Stimulated activated CD4-positive, alpha-beta T cell treated with anti-CD3 and anti-CD28 coated beads, Interleukin-2, amount 100 ng/mL, for 24 hours (primary cell): Measurements from ENCODE around the gene RCAN1.
A peak's percentile ranks its signal among the peaks of the same experiment; 100 is the strongest.

Experiments
- DNase-seq, 2 donors: peaks; one replicate each; pipeline ENCODE4 v3.0.0-alpha.2; 2020

Gene RCAN1

DNA sequence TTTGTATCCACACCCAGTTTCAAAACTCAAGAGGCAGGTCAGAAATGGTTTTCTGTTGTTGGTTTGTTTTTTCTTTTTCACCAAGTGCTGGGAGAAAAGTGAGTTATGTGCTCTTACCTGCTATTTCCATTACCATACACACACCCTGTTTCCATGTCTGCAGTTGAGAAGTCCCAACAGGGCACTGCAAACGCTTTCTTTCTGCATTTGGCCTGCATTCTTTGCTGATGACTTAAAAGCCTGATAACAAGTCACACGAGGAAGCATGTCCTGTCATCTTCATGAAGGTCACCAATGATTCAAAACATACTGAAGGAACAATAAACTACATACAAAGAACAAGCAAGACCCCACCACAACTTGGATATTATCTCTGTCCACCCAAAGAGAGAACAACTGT, 78.1 kb downstream of the RCAN1 start:
- no peak for DNase-seq

DNA sequence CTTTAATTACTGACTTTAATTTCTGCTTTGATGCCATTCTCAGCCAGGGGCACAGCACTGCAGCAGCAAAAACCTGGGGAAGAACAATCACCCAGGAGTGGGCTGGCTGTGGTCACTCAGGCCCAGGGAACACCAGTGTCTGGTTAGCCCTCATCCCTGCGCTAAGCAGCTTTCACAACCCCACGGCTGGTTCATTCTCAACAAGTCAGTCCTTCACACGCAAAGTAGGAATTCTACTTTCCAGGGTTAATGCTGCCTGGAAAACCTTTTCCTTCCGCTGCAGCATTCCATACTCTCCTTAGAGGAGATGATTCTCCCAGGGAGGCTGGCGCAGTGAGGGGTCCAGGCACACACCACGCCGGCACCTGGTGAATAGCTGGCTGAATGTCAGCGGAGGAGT, 78.6 kb downstream of the RCAN1 start:
- DNase-seq, result no peak

DNA sequence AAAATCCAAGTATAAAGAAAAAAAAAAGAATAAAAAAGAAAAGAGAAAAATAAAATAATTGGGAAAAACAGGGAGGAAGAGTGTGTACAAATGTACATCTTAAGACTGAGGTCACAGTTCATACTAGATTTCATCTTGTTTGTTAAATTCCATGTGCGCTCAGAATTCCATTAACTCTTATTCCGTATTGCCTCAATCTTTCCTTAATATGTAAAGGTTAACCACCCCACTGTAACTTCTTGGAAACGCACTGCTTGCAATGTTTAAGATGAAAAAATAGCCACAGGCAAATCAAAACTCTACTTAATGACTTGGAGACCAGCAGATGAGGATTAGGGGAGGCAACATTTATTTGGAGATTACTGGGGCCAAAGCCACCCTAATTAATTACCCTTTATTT, 79.0 kb downstream of the RCAN1 start:
- DNase-seq, result no peak

- no peak for DNase-seq
Measured at GRCh38 chr21:34534522-34534921, 80.4 kb downstream of the RCAN1 start.

DNA sequence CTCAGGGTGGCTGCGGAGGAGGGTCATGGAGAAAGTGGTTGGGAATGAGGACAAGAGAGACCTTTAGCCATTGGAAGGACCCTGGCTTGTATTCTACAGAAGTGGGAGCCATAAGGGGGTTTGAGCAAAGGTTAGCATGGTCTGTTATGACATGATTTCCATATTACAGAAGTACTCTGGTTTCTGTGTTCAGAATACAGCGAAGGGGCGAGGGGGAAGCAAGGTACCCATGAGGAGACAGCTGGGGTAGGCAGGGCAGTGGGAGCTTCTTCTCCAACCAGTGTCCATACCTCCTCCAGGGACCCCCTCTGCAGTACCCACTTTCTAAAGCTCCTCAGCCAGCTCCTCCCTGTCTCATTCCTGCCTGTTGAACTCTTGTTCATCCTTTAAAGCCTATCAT, 81.0 kb downstream of the RCAN1 start:
- DNase-seq, result no peak

DNA sequence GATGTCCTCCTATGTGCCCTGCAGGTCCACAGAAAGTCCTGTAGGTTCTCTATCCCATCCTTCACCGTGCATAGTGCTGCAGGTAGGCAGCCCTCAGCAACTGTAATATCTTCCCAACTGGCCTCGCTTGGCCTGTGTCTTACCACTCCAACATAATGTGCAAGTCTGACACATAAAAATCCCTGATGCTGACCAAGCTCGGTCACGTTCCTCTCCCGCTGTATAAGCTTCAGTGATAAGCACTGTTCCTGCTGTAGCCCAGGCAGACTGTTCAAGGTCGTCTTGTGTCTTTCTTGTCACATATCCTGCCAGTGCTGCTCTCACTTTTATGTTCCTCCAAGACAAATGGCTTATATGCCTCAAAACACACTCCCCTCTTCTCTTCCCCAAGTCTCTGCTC, 83.5 kb downstream of the RCAN1 start:
- DNase-seq, result no peak

DNA sequence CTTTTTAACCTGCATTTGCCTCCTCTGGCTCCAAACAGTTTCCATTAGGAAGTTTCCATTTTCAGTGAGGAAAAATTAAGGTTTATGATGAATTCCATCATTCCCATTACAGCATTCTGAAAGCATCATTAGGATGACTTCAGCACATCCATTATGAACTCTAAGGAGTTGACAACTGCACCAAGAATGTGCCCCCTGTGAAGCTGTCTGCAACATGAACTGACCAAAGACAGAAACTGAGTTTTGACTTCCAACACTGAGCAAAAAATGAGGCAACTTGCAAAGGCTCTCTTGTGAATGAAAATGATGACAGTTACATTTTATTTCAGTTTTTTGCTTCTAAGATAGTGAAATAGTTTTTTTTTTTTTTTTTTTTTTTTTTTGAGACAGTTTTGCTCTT, 84.7 kb downstream of the RCAN1 start:
- no peak for DNase-seq

DNA sequence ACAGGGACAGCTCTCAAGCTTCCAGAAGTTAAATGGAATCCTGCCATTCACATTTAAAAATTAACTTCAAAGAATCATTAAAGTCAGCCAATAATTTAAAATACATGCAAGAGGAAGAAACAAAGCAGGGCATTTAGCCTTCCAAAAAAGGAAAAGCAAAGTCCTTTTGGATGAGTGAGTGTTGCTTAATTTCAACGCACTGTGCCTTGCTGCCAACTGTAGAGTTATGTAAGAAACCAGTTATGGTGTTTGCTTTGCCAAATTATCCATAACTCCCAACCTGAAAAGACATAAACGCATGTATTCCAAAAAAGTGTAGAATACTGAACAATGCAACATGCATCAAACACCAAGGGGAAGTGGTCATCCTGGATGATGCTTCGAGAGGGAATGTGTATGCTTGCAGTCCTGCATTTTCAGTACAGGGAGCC, 86.8 kb downstream of the RCAN1 start:
- no peak for DNase-seq

DNA sequence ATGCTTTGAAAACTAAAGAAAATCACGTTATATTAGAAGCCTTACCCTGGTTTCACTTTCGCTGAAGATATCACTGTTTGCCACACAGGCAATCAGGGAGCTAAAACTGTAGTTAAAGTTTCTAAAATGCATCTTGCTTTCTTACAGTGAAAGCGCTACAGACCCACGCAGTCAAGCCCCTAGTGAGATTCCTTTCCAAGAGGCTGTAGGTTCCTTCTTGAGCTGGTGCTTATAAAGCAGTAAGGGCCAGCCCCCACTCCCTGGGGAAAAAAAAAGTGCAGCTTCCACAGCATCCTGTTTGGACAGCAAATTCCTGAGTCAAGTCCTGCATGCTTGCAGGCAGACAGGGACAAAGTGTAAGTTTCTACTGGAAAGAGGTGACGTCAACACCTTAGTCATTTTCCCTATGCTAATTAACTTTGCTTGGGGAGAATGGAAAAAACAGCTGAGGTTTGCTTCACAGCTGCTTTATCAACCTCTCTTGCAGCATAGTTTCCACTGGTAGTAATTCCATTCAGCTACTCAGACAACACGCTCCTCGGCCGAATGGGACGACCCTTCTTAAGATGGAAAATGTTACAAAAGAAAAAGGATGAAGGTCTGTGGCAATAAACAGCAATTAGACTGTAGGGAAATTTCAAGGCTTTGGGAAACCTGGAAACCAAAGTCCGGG, 88.2 kb downstream of the RCAN1 start:
- DNase-seq, result peak; percentile 46 to 54

DNA sequence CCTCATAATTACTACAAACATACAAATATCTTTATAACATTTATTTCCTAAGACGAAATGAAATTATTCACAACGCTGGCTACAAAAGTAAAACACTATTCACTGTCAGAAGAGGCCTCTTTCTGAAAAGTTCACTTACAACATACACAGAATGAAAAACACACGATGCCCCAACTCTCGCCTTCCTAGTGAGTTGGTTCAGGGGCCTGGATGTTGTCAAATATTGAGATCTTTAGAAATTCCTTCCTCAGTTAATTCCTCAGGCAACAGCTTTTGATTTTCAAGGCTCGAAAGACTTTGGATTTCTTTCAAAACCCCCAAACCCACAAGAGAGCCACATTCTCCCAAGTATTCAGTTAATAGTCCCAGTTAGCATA, 88.7 kb downstream of the RCAN1 start:
- no peak for DNase-seq

DNA sequence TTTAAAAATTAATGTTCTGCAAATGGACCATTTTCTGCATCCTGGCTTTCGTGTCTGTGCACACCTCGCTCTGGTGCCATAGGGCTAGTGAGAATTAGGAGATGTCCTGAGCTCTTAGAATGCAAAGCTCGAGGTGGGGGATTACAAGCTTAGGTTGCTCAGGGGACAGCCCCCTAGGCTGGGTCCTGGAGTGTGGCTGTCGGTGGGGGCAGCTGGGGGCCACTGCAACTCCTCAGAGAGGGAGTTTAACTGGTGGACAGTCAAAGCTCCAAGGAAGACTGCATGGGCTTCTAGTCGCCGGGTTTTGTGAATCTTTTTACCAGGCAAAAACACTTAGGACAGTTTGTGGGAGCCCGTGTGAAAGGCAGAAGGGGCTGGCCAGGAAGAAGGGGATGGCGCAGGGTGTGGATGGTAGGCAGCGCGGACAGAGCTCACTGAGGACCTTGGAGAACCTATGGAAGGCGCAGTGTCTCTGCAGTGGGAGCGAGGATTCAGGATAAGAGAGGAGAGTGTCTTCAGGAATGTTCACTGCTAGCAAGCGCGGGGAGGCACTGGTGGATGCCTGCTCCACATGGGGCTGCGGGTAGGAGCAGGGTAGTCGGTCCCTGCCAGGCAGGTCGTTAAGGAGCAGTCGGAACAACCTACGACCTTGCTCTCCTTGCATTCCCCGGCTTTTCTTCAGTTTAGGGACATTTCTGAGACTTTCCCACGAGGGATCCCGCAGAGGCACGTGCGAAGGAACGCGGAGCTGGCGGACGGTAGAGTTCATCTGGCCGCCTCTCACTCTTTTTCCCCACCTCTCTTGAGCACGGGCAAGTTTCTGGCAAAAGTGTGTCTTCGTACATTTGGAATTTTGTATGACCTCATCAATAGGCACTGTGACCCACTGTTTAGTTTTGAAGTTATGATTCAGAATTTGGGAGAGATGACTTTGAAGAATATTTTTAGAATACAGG, 90.0 kb downstream of the RCAN1 start:
- no peak for DNase-seq

DNA sequence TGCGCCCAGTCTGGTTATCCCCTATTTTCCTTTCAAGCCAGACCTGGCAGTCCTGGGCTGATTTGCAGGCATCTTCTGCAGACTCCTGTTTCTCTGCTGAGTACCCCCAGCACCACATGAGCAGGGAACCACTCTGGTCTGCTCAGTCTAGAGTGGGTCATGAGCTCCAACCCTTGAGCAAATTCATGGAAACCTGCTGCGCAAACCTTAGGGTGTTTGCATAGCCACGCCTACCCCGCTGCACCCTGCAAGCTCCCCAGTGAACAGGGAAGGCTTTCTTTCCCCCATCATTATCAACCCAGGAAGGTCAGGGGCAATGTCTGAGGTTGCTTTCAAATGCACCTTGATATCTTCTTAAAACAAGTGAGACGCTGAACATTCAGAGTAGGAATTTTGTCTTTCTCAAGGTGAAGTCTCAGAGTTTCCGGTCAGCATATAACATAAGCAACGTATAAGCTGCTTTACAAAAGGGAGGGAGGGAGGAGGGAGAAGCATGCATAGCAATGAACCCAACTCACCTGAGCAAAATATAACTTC, 91.8 kb downstream of the RCAN1 start:
- DNase-seq, result no peak

DNA sequence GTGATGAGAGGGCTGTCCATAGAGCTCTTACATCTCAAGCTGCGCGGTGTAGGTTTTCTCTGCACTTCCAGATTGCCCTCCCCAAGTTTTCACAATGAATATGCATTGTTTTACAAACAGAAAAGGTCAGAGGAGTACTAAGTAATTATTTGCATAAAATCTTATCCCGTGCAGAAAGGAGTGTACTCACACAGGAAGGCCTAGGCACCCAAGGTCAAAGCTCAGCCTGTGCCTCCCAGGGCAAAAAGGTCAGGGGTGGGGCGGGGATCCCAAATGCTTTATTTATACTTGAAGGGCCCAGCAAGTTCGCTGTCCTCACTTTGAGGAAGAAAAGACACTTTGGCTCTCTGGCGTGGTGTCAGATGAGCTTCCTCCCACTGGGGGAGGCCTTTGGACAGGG, 92.6 kb downstream of the RCAN1 start:
- DNase-seq, result no peak

DNA sequence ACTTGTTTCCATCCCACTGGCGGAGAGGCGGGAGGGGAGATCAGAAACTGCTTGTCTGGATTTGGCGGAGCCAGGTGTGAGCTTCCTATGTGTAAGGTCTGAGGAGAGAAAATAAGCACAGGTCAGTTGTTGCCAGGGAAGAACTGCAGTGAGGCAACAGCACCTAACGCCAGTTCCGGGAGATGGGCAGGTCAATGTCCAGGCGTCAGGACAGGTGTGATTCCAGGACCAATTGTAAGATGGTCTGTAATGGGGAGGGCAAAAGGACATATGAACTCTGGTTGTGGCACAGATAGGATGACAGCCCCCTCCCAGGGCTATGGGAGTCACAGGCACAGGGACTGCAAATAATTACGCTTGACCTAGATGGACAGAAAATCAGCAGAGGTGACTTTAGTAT, 93.4 kb downstream of the RCAN1 start:
- no peak for DNase-seq

DNA sequence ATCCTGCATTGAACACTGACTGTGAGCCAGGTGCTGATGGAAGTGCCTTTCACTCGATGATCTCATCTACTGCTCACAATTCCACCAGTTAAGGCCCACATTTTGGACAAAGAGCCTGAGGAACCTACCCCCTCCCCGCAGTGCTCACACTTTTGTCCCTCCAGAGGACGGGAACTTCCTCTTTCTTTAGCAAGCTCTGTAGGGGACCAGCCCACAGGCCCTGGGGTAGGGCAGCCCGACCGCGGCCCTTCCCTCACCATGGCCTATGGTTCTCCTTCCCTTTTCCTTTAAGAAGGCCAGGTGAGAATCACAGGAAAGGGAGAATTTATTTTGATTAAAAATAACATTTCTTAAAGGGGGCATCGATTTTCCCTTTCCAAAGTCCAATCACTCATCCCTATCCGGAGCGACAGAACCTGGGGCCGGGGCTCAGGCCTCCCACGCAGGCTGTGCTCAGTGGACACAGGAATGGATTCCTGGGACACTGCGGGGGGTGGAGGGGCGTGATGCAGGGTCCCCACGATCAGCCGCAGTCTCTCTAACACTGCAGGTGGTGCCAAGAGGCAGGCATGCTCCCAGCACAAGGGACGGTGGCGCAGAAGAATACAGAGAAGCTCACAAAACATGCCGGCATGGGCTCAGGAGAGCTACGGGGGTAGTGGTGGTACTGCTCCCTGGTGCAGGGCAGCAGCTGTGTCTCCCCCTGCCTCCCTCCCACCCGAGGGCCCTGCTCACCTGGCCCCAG, 94.0 kb downstream of the RCAN1 start:
- DNase-seq, result no peak

DNA sequence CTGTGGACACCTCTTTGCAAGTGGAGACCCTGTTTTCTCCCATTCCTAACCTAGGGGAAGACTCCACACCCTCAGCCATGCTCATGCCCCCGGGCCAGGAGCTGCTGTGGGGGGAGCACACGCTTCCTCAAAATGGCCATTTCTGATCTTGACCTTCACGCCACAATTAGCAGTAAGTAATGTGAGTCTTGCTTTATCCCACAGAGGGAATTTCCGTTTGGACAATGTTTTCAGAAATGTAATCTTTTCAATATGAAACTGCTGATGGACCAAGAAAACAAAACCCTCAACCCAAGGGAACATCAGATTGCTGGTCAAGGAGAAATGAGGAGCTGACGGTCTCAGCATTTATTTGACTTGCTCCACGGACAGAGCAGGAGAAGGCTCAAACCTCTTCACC, 94.6 kb downstream of the RCAN1 start:
- DNase-seq, result no peak

- no peak for DNase-seq
Measured at GRCh38 chr21:34519694-34520093, 95.2 kb downstream of the RCAN1 start.

DNA sequence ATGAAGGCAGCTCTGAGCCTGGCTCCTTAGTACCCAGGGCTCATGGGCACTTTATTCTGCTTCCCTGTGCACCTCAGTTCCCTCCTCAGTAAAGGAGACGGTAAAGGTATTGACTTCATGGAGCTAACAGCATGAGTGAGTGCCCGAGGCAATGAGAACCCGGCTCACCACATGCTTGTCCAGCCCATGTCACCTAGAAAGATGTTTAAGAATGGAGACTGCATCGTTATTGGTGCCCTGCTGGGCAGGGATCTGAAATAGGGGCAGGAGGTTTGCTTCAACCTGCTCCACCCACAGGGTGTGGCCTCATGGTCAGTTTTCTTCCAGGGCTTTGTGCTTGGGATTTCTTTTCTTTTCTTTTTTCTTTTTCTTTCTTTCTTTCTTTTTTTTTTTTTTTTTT, 95.9 kb downstream of the RCAN1 start:
- no peak for DNase-seq

GRCh38 chr21:34518301-34518700, 96.6 kb downstream of the RCAN1 start:
- DNase-seq, result no peak

DNA sequence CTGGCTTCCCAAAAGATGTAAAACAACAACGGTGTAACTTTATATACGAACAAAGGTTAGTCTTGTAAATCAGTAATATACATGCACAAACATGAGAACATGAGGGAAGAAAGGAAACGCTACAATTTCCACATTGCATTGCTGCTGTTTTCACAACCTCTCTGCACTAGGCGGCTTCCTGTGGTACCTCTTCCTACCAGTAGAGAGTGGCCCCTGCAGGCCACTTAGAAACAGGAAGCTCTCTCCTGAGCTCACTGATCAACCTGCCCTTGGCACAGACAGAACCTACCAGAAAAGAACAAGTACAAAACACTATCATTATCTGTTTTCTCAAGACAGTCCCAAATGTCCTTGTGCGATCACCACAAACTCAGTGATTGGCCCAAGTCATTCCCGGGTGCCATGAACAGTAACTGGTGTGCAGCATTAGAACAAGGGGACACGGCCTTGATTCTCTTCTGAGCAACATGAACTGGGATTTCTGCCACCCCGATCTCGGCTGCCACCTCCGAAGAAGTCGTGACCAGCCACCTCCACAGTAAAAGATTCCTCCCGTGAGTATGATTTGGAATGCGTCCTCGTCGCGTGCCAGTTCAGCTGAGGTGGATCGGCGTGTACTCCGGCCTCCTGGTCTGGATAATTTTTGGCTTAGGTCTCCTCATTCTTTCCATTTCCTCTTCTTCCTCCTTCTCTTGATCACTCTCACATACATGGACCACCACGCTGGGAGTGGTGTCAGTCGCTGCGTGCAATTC, 97.2 kb downstream of the RCAN1 start:
- DNase-seq, result peak in 1 of 2 donors; percentile 13

GRCh38 chr21:34517039-34517438, 97.9 kb downstream of the RCAN1 start:
- DNase-seq, result no peak

- DNase-seq, result no peak
Measured at GRCh38 chr21:34514576-34515115, 100.3 kb downstream of the RCAN1 start.
